Muscle of leg (tissue), 11 donors: ENCODE measurements around the gene SGMS1. TPM values are rescaled to one million over a fixed set of nuclear protein-coding genes. Genes with fewer than 3 reads are reported as not detected.

ENCODE experiments used
- DNase-seq: peaks from one replicate; pipeline ENCODE4 v3.0.0; 2013
- H3K27ac ChIP-seq: one replicate; pipeline ENCODE4 v1.5.1; 2013; ENCODE audit warnings: mild to moderate bottlenecking, low read length, control low read depth
- H3K27me3 ChIP-seq: one replicate; pipeline ENCODE4 v1.6.1; 2013; ENCODE audit warnings: low read length; ENCODE audit not compliant: control insufficient read depth, insufficient read depth
- H3K36me3 ChIP-seq: one replicate; pipeline ENCODE4 v1.6.1; 2013; ENCODE audit warnings: low read length; ENCODE audit not compliant: control insufficient read depth, insufficient read depth
- H3K4me1 ChIP-seq: one replicate; pipeline ENCODE4 v1.6.1; 2013; ENCODE audit warnings: low read length; ENCODE audit not compliant: control insufficient read depth, insufficient read depth
- H3K4me3 ChIP-seq: one replicate; pipeline ENCODE4 v1.5.1; 2013; ENCODE audit warnings: low read length, control low read depth
- H3K9me3 ChIP-seq: replicated peaks from 2 replicates; pipeline ENCODE4 v1.6.1; 2013; ENCODE audit warnings: low read depth, low read length; ENCODE audit not compliant: control insufficient read depth
- WGBS: methylation state at CpG from one replicate; pipeline ENCODE4 v1.1.5; 2013; ENCODE audit warnings: missing lambda C conversion rate; ENCODE audit not compliant: insufficient coverage; 5-methylcytosine and 5-hydroxymethylcytosine counted together
- polyA plus RNA-seq, 8 donors: library from polyadenylated mRNA; unstranded; fragments of 120-200 nt; gene quantifications; one replicate each; pipeline versions ENCODE4 v1.2.1 to v1.2.3, GENCODE V29; 2013; ENCODE audit warnings: inconsistent platforms in 1 of 8, low replicate concordance in 1 of 8; ENCODE audit not compliant: insufficient read length in 8 of 8, insufficient read depth in 1 of 8
- total RNA-seq: library from RNA; stranded (reverse); fragments of 120-200 nt; gene quantifications from one replicate; pipeline ENCODE4 v1.2.4, GENCODE V29; 2013

Gene SGMS1
- total and polyA plus RNA-seq, 9 donors = 18.2 to 30.5 (median 23.0) TPM

- Histone ChIP-seq H3K9me3 (no peaks in the 10 kb centered on the region), H3K4me3 (no peak overlapping the region), H3K27me3 (no peaks in the 10 kb centered on the region), H3K36me3 (peaks cover 2% of the 10 kb centered on the region), H3K27ac (no peak overlapping the region), H3K4me1 (peaks cover 1% of the 10 kb centered on the region)
- DNase-seq = no peak
- no CpG with 5 or more reads among the region's 2 CpGs for whole genome bisulfite sequencing
Observed at GRCh38 chr10:50582766-50583762, 40.7 kb downstream of the SGMS1 start.

DNA sequence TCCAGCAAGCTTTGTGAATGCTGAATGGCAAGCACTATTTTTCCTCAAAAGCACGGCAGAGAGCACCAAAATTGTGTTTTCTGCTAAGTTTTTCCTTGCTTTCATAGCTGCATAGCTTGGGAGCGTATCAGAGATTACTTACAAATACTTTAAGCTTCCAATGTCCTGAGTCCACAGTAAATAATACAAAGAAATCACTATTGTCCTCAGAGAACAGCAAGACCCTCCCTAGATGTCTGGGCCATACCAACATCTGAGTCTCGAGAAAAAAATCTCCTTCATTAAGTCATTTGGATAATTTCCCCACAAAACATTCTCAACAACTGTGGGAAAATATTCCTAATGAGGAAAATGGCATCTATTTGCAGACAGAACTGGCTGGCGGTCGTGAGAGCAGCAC, 41.7 kb downstream of the SGMS1 start:
- Histone ChIP-seq H3K27ac (no peak overlapping the region), H3K36me3 (no peaks in the 10 kb centered on the region), H3K9me3 (no peaks in the 10 kb centered on the region), H3K4me1 (peaks cover 6% of the 10 kb centered on the region), H3K4me3 (no peak overlapping the region), H3K27me3 (no peaks in the 10 kb centered on the region)
- WGBS = 62% methylated on average over 2 of the region's 5 CpGs
- DNase-seq = no peak

- Histone ChIP-seq H3K27ac (no peak overlapping the region), H3K4me3 (no peak overlapping the region), H3K4me1 (peaks cover 16% of the 10 kb centered on the region), H3K27me3 (no peaks in the 10 kb centered on the region), H3K9me3 (no peaks in the 10 kb centered on the region), H3K36me3 (no peaks in the 10 kb centered on the region)
- DNase-seq = no peak
- WGBS = 93% methylated on average over 3 of the region's 7 CpGs
Observed at GRCh38 chr10:50580262-50580891, 43.4 kb downstream of the SGMS1 start.

DNA sequence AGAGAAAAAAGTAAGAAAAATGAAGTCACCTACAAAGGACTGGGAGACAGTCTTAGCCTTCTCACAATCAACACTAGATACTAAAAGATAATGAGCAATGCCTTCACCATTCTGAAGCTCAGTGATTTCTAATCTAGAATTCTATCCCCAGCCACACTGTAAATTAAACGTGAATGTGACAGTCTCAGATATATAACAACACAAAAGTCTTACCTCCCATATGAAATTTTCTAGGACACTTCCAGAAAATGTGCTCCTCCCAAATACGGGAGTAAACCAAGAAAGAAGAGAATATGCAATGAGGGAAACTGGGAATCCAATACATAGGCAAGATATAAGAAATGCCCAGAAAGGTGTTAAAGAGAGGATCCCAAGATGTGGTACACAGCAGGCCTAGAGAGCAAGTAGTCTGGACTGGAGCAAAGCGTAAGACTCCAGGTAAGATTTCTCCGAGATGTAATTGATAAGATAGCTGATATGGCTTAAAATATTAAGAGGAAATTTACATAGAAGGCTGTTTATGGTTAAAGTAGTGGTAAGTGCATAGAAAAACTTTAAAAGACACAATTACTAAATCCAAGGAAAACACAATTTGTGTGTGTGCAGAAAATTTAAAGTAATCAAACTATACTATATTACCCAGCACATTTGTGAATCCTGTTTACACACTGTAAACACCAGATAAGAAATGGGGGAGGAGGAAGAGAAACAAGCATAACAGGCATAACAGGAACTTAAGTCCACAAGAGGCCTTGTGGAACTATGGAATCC, 44.1 kb downstream of the SGMS1 start:
- DNase-seq = no peak
- peaks cover 16% of the 10 kb centered on the region for H3K4me1 ChIP-seq
- WGBS = 100% methylated on average over 2 of the region's 4 CpGs
- H3K27me3 ChIP-seq = no peaks in the 10 kb centered on the region
- H3K9me3 ChIP-seq = no peaks in the 10 kb centered on the region
- H3K36me3 ChIP-seq = no peaks in the 10 kb centered on the region
- H3K4me3 ChIP-seq = no peak overlapping the region
- H3K27ac ChIP-seq = no peak overlapping the region

- Histone ChIP-seq H3K9me3 (no peaks in the 10 kb centered on the region), H3K27ac (no peak overlapping the region), H3K36me3 (no peaks in the 10 kb centered on the region), H3K27me3 (no peaks in the 10 kb centered on the region), H3K4me3 (no peak overlapping the region), H3K4me1 (peaks cover 16% of the 10 kb centered on the region)
- no CpG with 5 or more reads among the region's 2 CpGs for WGBS
- no peak for DNase-seq
Observed at GRCh38 chr10:50578949-50579348, 44.8 kb downstream of the SGMS1 start.

DNA sequence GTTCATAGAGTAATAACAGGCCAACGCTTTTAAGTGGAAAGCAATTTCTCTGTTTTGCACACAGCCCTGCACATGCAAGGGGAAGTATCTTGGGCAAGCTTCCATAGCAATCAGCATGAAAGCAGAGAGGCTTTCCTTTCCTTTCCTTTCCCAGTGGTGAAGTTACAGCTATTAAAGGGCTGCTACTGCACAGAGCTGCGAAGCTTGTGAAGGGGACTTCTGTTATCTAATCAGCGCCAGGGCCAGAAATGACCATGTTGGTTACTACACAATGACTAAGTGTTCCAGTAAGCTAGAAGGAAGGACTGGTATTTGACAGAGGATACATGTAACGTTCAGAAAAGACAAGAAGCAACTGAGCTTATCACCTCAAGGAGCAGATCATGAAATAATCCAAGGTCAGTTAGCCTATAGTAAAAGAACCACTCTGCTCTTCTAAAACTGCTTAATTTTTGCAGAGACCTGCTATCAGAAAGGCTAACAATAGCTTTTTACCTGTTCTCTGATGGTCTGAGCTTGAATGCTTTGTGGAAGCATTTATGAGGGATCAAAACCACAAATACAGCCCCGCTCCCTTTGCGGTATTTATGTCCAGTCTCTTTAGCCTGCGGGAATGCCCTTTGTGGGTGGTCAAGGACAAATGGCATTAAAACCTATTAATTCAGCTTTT, 45.9 kb downstream of the SGMS1 start:
- Histone ChIP-seq H3K36me3 (no peaks in the 10 kb centered on the region), H3K4me1 (peaks cover 16% of the 10 kb centered on the region), H3K27ac (no peak overlapping the region), H3K4me3 (no peak overlapping the region), H3K27me3 (no peaks in the 10 kb centered on the region), H3K9me3 (no peaks in the 10 kb centered on the region)
- WGBS = no CpG with 5 or more reads among the region's 7 CpGs
- peak; percentile 84 for DNase-seq

DNA sequence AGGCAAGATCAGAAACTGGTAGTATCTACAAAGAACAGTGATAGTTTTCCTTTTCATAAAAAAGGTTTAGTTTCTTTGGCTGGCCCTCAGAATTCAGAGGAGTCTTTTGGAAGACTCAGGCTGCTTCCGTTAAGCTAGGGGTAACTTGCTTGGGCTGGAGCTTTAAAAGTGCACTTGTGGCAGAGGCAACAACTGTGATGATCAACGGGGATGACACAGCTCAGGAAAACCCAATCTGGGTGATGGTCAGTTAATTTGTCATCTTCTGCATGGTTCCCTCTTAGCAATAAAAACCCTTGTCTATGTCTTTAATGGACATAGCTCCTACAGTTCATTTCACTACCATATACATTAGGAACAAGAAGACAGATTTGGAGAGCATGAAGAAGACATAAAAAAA, 46.7 kb downstream of the SGMS1 start:
- no peak for DNase-seq
- H3K27ac ChIP-seq = peak overlapping the region; percentile 20
- no peaks in the 10 kb centered on the region for H3K27me3 ChIP-seq
- 60% methylated on average over 1 of the region's 2 CpGs for WGBS
- H3K9me3 ChIP-seq = no peaks in the 10 kb centered on the region
- H3K36me3 ChIP-seq = no peaks in the 10 kb centered on the region
- H3K4me3 ChIP-seq = no peak overlapping the region
- H3K4me1 ChIP-seq = peaks cover 16% of the 10 kb centered on the region

GRCh38 chr10:50576245-50576815, 47.4 kb downstream of the SGMS1 start:
- Histone ChIP-seq H3K36me3 (no peaks in the 10 kb centered on the region), H3K4me3 (no peak overlapping the region), H3K27me3 (no peaks in the 10 kb centered on the region), H3K4me1 (peaks cover 16% of the 10 kb centered on the region), H3K9me3 (no peaks in the 10 kb centered on the region), H3K27ac (peak overlapping the region; percentile 47)
- no CpG with 5 or more reads among the region's 4 CpGs for WGBS
- peak; percentile 54 for DNase-seq

DNA sequence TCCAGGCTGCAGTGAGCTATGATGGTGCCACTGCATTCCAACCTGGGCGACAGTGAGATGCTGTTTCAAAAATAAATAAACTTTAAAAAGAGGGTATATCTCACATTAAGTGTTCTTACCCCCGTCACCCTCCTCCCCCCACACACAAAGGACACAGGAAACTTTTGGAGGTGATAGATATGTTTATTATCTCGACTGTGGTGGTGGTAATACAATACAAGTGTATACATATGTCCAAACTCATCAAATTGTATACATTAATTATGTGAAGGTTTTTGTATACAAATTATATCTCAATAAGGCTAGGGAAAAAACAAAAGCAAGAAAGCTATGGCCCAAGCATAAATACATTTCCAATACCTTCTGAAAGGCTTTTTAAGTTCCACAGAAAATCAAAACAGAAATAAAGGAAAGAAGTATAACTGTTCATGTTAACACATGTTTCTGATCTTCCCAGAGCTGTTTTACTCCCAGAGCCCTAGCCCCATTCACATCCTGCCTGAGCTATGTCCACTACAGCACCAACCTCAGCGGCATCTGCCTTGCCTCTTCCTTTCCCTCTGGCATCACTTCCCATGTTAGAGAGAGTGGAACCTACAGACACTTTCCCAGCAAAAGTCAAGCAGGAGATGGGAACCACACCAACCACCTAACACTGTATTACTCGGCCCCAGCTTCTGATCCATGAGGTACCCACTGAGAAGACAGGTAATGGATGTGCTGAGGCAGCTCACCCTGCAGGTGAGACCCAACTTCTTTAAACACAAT, 48.1 kb downstream of the SGMS1 start:
- peak overlapping the region; percentile 47 for H3K27ac ChIP-seq
- no CpG with 5 or more reads among the region's 5 CpGs for WGBS
- no peak for DNase-seq
- H3K36me3 ChIP-seq = no peaks in the 10 kb centered on the region
- H3K4me3 ChIP-seq = no peak overlapping the region
- H3K4me1 ChIP-seq = peaks cover 16% of the 10 kb centered on the region
- H3K27me3 ChIP-seq = no peaks in the 10 kb centered on the region
- H3K9me3 ChIP-seq = no peaks in the 10 kb centered on the region
